ENCODE data around the gene UBE2E2. TPM values are rescaled to one million over a fixed set of nuclear protein-coding genes. Genes with fewer than 3 reads are reported as not detected.

UBE2E2 gene
- total RNA-seq, 3 donors from 2014 or later (not counting 1 experiment from before 2014, with no cell fraction given) = 4.8 to 6.1 (median 5.3) TPM

DNA sequence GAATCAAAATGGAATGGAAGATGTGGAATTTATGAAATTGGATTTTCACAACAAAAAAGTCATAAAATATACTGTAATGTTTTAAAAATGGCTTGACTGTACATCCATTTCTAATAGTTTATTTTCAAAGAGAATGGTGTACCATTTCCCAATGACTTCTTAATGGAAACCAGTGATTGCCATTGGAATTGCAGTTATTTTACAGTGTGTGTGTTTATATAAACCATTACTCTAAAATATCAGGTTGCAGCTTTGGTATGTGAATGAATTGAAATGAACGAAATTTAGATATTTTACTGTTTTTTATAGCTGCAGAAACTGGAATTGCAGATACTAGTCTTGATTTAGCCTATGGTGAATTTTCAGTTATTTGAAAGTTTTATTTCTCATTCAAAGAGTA is 165.6 kb downstream of the UBE2E2 start:
- intact Hi-C loops (cut with micrococcal nuclease) = no loop called here
- H3K27ac Mint-ChIP-seq = no peak overlapping the region

DNA sequence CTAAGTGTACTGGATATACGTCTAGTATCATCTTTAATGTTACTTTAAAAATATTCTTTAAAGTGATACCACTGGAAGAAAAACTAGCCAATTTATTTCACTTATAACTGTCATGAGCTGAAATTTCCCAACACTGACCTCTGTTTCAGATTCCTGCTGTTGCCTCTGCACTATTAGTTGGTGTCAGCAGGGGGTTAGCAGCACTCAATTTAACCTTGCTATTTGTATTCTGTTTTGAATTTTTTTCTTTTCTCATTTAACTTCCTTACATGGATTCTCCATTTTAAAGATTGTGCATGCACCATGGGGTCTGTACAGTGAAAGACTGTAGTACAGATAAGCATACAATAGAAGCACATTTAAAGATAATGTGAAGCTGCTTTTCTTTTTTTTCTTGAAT is 169.2 kb downstream of the UBE2E2 start:
- DNase-seq (no peak), ATAC-seq (no peak)
- no peaks in the 10 kb centered on the region for H3K36me3 Mint-ChIP-seq
- no CpG with 5 or more reads among the region's 1 CpG for WGBS (ENCODE audit: insufficient coverage)
- H3K4me1 Mint-ChIP-seq = no peaks in the 10 kb centered on the region
- Histone ChIP-seq H3K27ac (ENCODE audit: low read length) (no peak overlapping the region), H3K36me3 (ENCODE audit: control insufficient read depth, insufficient read depth, low read length) (no peaks in the 10 kb centered on the region), H3K27me3 (ENCODE audit: control insufficient read depth, insufficient read depth, low read length) (no peaks in the 10 kb centered on the region), H3K4me3 (ENCODE audit: low read length) (no peak overlapping the region), H3K9me3 (ENCODE audit: control insufficient read depth, insufficient read depth, low read length) (no peaks in the 10 kb centered on the region), H3K4me1 (ENCODE audit: control insufficient read depth, insufficient read depth, low read length) (no peaks in the 10 kb centered on the region)
- peaks cover 4 to 14% of the 10 kb centered on the region in 2 donors for H3K27me3 Mint-ChIP-seq (ENCODE audit: low read depth in 2 of 2)
- H3K9me3 Mint-ChIP-seq = peaks cover 0 to 3% of the 10 kb centered on the region in 2 donors
- TF ChIP-seq, protein P1, sequence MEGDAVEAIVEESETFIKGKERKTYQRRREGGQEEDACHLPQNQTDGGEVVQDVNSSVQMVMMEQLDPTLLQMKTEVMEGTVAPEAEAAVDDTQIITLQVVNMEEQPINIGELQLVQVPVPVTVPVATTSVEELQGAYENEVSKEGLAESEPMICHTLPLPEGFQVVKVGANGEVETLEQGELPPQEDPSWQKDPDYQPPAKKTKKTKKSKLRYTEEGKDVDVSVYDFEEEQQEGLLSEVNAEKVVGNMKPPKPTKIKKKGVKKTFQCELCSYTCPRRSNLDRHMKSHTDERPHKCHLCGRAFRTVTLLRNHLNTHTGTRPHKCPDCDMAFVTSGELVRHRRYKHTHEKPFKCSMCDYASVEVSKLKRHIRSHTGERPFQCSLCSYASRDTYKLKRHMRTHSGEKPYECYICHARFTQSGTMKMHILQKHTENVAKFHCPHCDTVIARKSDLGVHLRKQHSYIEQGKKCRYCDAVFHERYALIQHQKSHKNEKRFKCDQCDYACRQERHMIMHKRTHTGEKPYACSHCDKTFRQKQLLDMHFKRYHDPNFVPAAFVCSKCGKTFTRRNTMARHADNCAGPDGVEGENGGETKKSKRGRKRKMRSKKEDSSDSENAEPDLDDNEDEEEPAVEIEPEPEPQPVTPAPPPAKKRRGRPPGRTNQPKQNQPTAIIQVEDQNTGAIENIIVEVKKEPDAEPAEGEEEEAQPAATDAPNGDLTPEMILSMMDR (IDR thresholded peaks at IDR 0.05) = no peak
- H3K4me3 Mint-ChIP-seq = no peak overlapping the region
- H3K27ac Mint-ChIP-seq = no peak overlapping the region
- intact Hi-C loops (cut with micrococcal nuclease) = no loop called here

More for the DNA sequence above, 165.6 kb downstream of the UBE2E2 start:
- Histone ChIP-seq H3K4me1 (ENCODE audit: control insufficient read depth, insufficient read depth, low read length) (no peaks in the 10 kb centered on the region), H3K9me3 (ENCODE audit: control insufficient read depth, insufficient read depth, low read length) (no peaks in the 10 kb centered on the region), H3K36me3 (ENCODE audit: control insufficient read depth, insufficient read depth, low read length) (no peaks in the 10 kb centered on the region), H3K4me3 (ENCODE audit: low read length) (no peak overlapping the region), H3K27me3 (ENCODE audit: control insufficient read depth, insufficient read depth, low read length) (no peaks in the 10 kb centered on the region), H3K27ac (ENCODE audit: low read length) (no peak overlapping the region)
- no peak overlapping the region for H3K4me3 Mint-ChIP-seq
- H3K36me3 Mint-ChIP-seq = no peaks in the 10 kb centered on the region
- TF ChIP-seq, protein P1 (IDR thresholded peaks at IDR 0.05) = no peak
- H3K9me3 Mint-ChIP-seq = peaks cover 0 to 7% of the 10 kb centered on the region in 2 donors
- H3K27me3 Mint-ChIP-seq (ENCODE audit: low read depth in 2 of 2) = peaks cover 9 to 14% of the 10 kb centered on the region in 2 donors
- no peaks in the 10 kb centered on the region for H3K4me1 Mint-ChIP-seq
- ATAC-seq (no peak), DNase-seq (no peak)
- WGBS (ENCODE audit: insufficient coverage) = no CpG with 5 or more reads among the region's 1 CpG

DNA sequence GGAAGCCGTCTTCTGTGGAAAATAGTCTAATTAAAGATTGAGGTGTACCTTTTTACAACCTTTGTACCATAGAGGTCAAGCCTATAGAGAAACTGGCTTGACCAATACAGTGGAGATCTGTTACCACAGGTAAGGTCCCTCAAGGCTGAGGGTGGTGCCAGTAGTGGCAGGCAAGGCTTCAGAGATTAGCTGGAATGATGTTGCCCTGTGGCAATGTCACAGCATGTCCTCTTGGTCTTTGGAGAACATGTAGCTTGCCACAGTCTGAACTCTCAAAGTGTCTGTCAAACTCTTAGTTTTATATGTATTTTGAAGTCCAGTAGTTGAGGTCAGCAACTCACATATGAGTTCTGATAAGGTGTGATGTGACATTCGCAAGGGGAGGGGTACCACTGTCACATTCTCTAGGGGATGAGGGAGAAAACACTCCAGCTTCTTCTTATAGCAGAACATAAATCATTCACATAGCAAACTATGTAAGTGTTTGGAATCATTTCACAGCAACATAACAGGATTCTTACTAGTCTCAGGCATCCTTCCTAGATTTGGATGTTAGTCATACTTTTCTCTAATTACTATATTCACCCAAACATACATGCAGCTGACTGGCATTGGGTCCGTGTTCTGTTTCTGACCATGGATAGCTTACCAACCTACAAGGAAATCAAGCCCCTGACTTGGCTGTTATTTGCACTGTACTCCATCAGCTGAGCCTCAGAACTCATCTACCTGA is 173.6 kb downstream of the UBE2E2 start:
- Histone ChIP-seq H3K9me3 (ENCODE audit: control insufficient read depth, insufficient read depth, low read length) (no peaks in the 10 kb centered on the region), H3K36me3 (ENCODE audit: control insufficient read depth, insufficient read depth, low read length) (no peaks in the 10 kb centered on the region), H3K4me1 (ENCODE audit: control insufficient read depth, insufficient read depth, low read length) (no peaks in the 10 kb centered on the region), H3K27ac (ENCODE audit: low read length) (no peak overlapping the region), H3K27me3 (ENCODE audit: control insufficient read depth, insufficient read depth, low read length) (no peaks in the 10 kb centered on the region), H3K4me3 (ENCODE audit: low read length) (no peak overlapping the region)
- Mint-ChIP-seq H3K9me3 (no peaks in the 10 kb centered on the region), H3K4me3 (no peak overlapping the region), H3K36me3 (no peaks in the 10 kb centered on the region), H3K27ac (no peak overlapping the region), H3K4me1 (no peaks in the 10 kb centered on the region), H3K27me3 (ENCODE audit: low read depth in 2 of 2) (peaks cover 0 to 7% of the 10 kb centered on the region in 2 donors)
- TF ChIP-seq, protein P1 (IDR thresholded peaks at IDR 0.05) = no peak
- DNase-seq (no peak), ATAC-seq (no peak)
- 95% methylated on average over 2 of the region's 3 CpGs for WGBS (ENCODE audit: insufficient coverage)
- intact Hi-C loops (cut with micrococcal nuclease) = no loop called here

Data from natural killer cell (primary cell).